ENCODE results near the gene MREG. TPM values are rescaled to one million over a fixed set of nuclear protein-coding genes. Genes with fewer than 3 reads are reported as not detected.

Gene MREG
- total and polyA plus RNA-seq, 10 of the 15 experiments (the other 5 are each of a cell fraction or from before 2014, with no cell fraction given), result 6.9 to 45.0 (median 28.5) TPM

GRCh38 chr2:216001216-216002100 lies 11.9 kb downstream of the MREG start (continued):
- peak; percentile 46; the same call in 1 of the 2 replicates for TF ChIP-seq NFIC (IDR thresholded peaks at IDR 0.05; ENCODE audit: low read depth, low read length)
- no peak for TF ChIP-seq RAD21 (IDR thresholded peaks at IDR 0.05; ENCODE audit: insufficient read depth, low read depth, low read length)
- TF ChIP-seq TCF12 (IDR thresholded peaks at IDR 0.05; ENCODE audit: low read depth, low read length), result peak; percentile 64; the same call in 1 of the 2 replicates
- TF ChIP-seq RB1 (IDR thresholded peaks at IDR 0.05; ENCODE audit: borderline replicate concordance), result peak; percentile 91; the same call in 1 of the 2 replicates
- peak; percentile 51; the same call in 1 of the 2 replicates for TF ChIP-seq E2F4 (IDR thresholded peaks at IDR 0.05; ENCODE audit: low read depth, low read length)
- peak; percentile 4; the same call in 1 of the 2 replicates for TF ChIP-seq ZNF687 (IDR thresholded peaks at IDR 0.05)
